Occipital lobe (tissue), 2 donors: ENCODE results near the gene CEP57. TPM values are rescaled to one million over a fixed set of nuclear protein-coding genes. Genes with fewer than 3 reads are reported as not detected.
A peak's percentile ranks its signal among the peaks of the same experiment; 100 is the strongest.
"Not testable (repeated sequence)": the region's sequence is repeated elsewhere in the genome, so short reads cannot be mapped to it uniquely, and the experiment has no call there.

ENCODE experiments used
- DNase-seq: peaks from one replicate; lab custom pipeline; 2025; lab: John Stamatoyannopoulos, UW
- total RNA-seq: library from RNA; depleted of rRNA; stranded (reverse); fragments of >200 nt; gene quantifications from one replicate; pipeline ENCODE4 v1.2.3, GENCODE V29; 2014

CEP57 gene
- total RNA-seq, 1 donor from 2014 or later, result 117 TPM

- DNase-seq, result no peak
Measured at GRCh38 chr11:95796501-95796900, 6.2 kb downstream of the CEP57 start.

- DNase-seq, result no peak
Measured at GRCh38 chr11:95799546-95799945, 9.2 kb downstream of the CEP57 start.

- no peak for DNase-seq
Measured at GRCh38 chr11:95800438-95800837, 10.1 kb downstream of the CEP57 start.

- DNase-seq, result no peak
Measured at GRCh38 chr11:95802806-95803205, 12.5 kb downstream of the CEP57 start.

- no peak for DNase-seq
Measured at GRCh38 chr11:95803973-95804372, 13.7 kb downstream of the CEP57 start.

- no peak for DNase-seq
Measured at GRCh38 chr11:95805869-95806268, 15.6 kb downstream of the CEP57 start.

GRCh38 chr11:95806464-95806863, 16.2 kb downstream of the CEP57 start:
- not testable (repeated sequence) for DNase-seq

- not testable (repeated sequence) for DNase-seq
Measured at GRCh38 chr11:95811052-95811451, 20.8 kb downstream of the CEP57 start.

GRCh38 chr11:95816037-95816436, 25.7 kb downstream of the CEP57 start:
- DNase-seq, result no peak

- no peak for DNase-seq
Measured at GRCh38 chr11:95821640-95822039, 31.3 kb downstream of the CEP57 start.

GRCh38 chr11:95827696-95828095, 37.4 kb downstream of the CEP57 start:
- DNase-seq, result no peak

- DNase-seq, result no peak
Measured at GRCh38 chr11:95829580-95830259, 39.4 kb downstream of the CEP57 start.

- DNase-seq, result no peak
Measured at GRCh38 chr11:95831198-95831883, 41.0 kb downstream of the CEP57 start.

GRCh38 chr11:95832763-95833162, 42.5 kb downstream of the CEP57 start:
- no peak for DNase-seq

GRCh38 chr11:95833378-95833777, 43.1 kb downstream of the CEP57 start:
- no peak for DNase-seq

- no peak for DNase-seq
Measured at GRCh38 chr11:95835351-95835750, 45.1 kb downstream of the CEP57 start.

GRCh38 chr11:95835768-95836488, 45.6 kb downstream of the CEP57 start:
- DNase-seq, result peak; percentile 41

GRCh38 chr11:95845167-95845566, 54.9 kb downstream of the CEP57 start:
- DNase-seq, result no peak

- DNase-seq, result peak; percentile 6
Measured at GRCh38 chr11:95849087-95849825, 59.0 kb downstream of the CEP57 start.

- no peak for DNase-seq
Measured at GRCh38 chr11:95850137-95850536, 59.8 kb downstream of the CEP57 start.

- DNase-seq, result no peak
Measured at GRCh38 chr11:95853138-95853537, 62.8 kb downstream of the CEP57 start.

- DNase-seq, result no peak
Measured at GRCh38 chr11:95853862-95854261, 63.6 kb downstream of the CEP57 start.
